Breast epithelium (tissue), 4 donors: ENCODE measurements around the gene ROR2. TPM values are rescaled to one million over a fixed set of nuclear protein-coding genes. Genes with fewer than 3 reads are reported as not detected.

Experiments
- DNase-seq, 2 donors: peaks; one replicate each; pipeline ENCODE4 v3.0.0-alpha.2; 2019; ENCODE audit warnings: low spot score in 2 of 2
- H3K27ac ChIP-seq, 2 donors: fragments of 200-600 bp; sonication (generic) in 1 of 2; one replicate each; pipeline ENCODE4 v1.5.1; 2016 to 2019; ENCODE audit warnings: mild to moderate bottlenecking in 1 of 2
- H3K27me3 ChIP-seq, 2 donors: fragments of 200-600 bp; sonication (generic) in 1 of 2; one replicate each; pipeline versions ENCODE4 v1.5.1 to v1.6.0; 2017 to 2019; ENCODE audit warnings: control low read depth in 1 of 2, mild to moderate bottlenecking in 1 of 2
- H3K36me3 ChIP-seq: fragments of 200-600 bp; one replicate; pipeline ENCODE4 v1.5.1; 2019
- H3K4me1 ChIP-seq, 2 donors: fragments of 200-600 bp; sonication (generic); one replicate each; pipeline ENCODE4 v1.5.1; 2016 to 2019; ENCODE audit warnings: control low read depth in 1 of 2
- H3K4me3 ChIP-seq, 3 donors: fragments of 200-600 bp; sonication (generic); 1 replicate in 2 of 3; 2 replicates in 1 of 3; pipeline ENCODE4 v1.5.1; 2016 to 2019; ENCODE audit warnings: mild to moderate bottlenecking in 3 of 3, moderate library complexity in 2 of 3
- H3K9me3 ChIP-seq, 2 donors: fragments of 200-600 bp; sonication (generic) in 1 of 2; one replicate each; pipeline ENCODE4 v1.5.1; 2016 to 2019; ENCODE audit warnings: control low read depth in 1 of 2
- CTCF ChIP-seq, 3 donors: fragments of 450-650 bp; IDR thresholded peaks; one replicate each; pipeline ENCODE4 v1.5.1; 2016 to 2017; ENCODE audit warnings: antibody characterized with exemption in 3 of 3, mild to moderate bottlenecking in 3 of 3, moderate library complexity in 3 of 3
- POLR2A ChIP-seq: fragments of 450-650 bp; IDR thresholded peaks from one replicate; pipeline ENCODE4 v1.6.1; 2016; ENCODE audit warnings: antibody characterized with exemption, mild to moderate bottlenecking, moderate library complexity
- POLR2AphosphoS5 ChIP-seq, 3 donors: sonication (generic); formaldehyde crosslinking; IDR thresholded peaks; one replicate each; pipeline ENCODE4 v1.6.1; 2017; ENCODE audit warnings: antibody characterized with exemption in 3 of 3
- intact Hi-C: fragments of 100-400 bp; cut with DNase I; formaldehyde crosslinking; loops from one replicate; pipeline ENCODE4 v1.15.1; 2023; ENCODE audit warnings: low total_unique reads
- total RNA-seq, 3 donors: library from RNA; depleted of rRNA; stranded (reverse); fragments of >200 nt; gene quantifications; one replicate each; pipeline ENCODE4 v1.1.0, GENCODE V29; 2016

Gene ROR2
- total RNA-seq, 3 donors from 2014 or later, result 2.1 to 25.6 (median 10.2) TPM

GRCh38 chr9:91751922-91752321, 198.1 kb downstream of the ROR2 start:
- no peaks in the 10 kb centered on the region for H3K36me3 ChIP-seq
- no peak overlapping the region for H3K27ac ChIP-seq
- no peak overlapping the region for H3K4me3 ChIP-seq
- TF ChIP-seq POLR2A (no peak), POLR2AphosphoS5 (IDR thresholded peaks at IDR 0.05) (no peak), CTCF (IDR thresholded peaks at IDR 0.05) (no peak)
- intact Hi-C loops, result loop anchor here (10.0 kb wide), 1 partner anchor 203 kb away; the partner anchor contains the start of gene ROR2
- no peaks in the 10 kb centered on the region for H3K27me3 ChIP-seq
- no peak for DNase-seq
- H3K9me3 ChIP-seq, result no peaks in the 10 kb centered on the region
- no peaks in the 10 kb centered on the region for H3K4me1 ChIP-seq

GRCh38 chr9:91750343-91750742, 199.7 kb downstream of the ROR2 start:
- Histone ChIP-seq H3K4me3 (no peak overlapping the region), H3K9me3 (no peaks in the 10 kb centered on the region), H3K27ac (no peak overlapping the region), H3K27me3 (no peaks in the 10 kb centered on the region), H3K36me3 (no peaks in the 10 kb centered on the region), H3K4me1 (no peaks in the 10 kb centered on the region)
- intact Hi-C loops, result loop anchor here (10.0 kb wide), 1 partner anchor 204 kb away; the partner anchor contains the start of gene ROR2
- no peak for DNase-seq
- TF ChIP-seq CTCF (IDR thresholded peaks at IDR 0.05), result no peak
- no peak for TF ChIP-seq POLR2AphosphoS5 (IDR thresholded peaks at IDR 0.05)
- no peak for TF ChIP-seq POLR2A

GRCh38 chr9:91746904-91747303, 203.1 kb downstream of the ROR2 start:
- Histone ChIP-seq H3K4me3 (no peak overlapping the region), H3K27ac (no peak overlapping the region), H3K27me3 (no peaks in the 10 kb centered on the region), H3K9me3 (no peaks in the 10 kb centered on the region), H3K4me1 (no peaks in the 10 kb centered on the region), H3K36me3 (no peaks in the 10 kb centered on the region)
- TF ChIP-seq POLR2AphosphoS5 (IDR thresholded peaks at IDR 0.05), result no peak
- TF ChIP-seq POLR2A, result no peak
- TF ChIP-seq CTCF (IDR thresholded peaks at IDR 0.05), result no peak
- intact Hi-C loops, result no loop called here
- no peak for DNase-seq

- TF ChIP-seq POLR2A (no peak), CTCF (IDR thresholded peaks at IDR 0.05) (no peak), POLR2AphosphoS5 (IDR thresholded peaks at IDR 0.05) (no peak)
- H3K36me3 ChIP-seq, result no peaks in the 10 kb centered on the region
- no peak for DNase-seq
- H3K9me3 ChIP-seq, result no peaks in the 10 kb centered on the region
- H3K27me3 ChIP-seq, result no peaks in the 10 kb centered on the region
- intact Hi-C loops, result no loop called here
- H3K27ac ChIP-seq, result no peak overlapping the region
- no peaks in the 10 kb centered on the region for H3K4me1 ChIP-seq
- H3K4me3 ChIP-seq, result no peak overlapping the region
These were observed 203.7 kb downstream of the ROR2 start for GRCh38 chr9:91746357-91746756.

- Histone ChIP-seq H3K36me3 (no peaks in the 10 kb centered on the region), H3K27ac (no peak overlapping the region), H3K9me3 (no peaks in the 10 kb centered on the region), H3K27me3 (no peaks in the 10 kb centered on the region), H3K4me1 (no peaks in the 10 kb centered on the region), H3K4me3 (no peak overlapping the region)
- TF ChIP-seq POLR2A, result no peak
- no peak for TF ChIP-seq CTCF (IDR thresholded peaks at IDR 0.05)
- no peak for TF ChIP-seq POLR2AphosphoS5 (IDR thresholded peaks at IDR 0.05)
- intact Hi-C loops, result no loop called here
- no peak for DNase-seq
These were observed 205.9 kb downstream of the ROR2 start for GRCh38 chr9:91744114-91744513.
